ENCODE results near the gene CTAG1A.
"Not testable (repeated sequence)": the region's sequence is repeated elsewhere in the genome, so short reads cannot be mapped to it uniquely, and the experiment has no call there.

CTAG1A gene

GRCh38 chrX:154620767-154621414 lies 36.0 kb downstream of the CTAG1A start:
- not testable (repeated sequence) for DNase-seq

DNA sequence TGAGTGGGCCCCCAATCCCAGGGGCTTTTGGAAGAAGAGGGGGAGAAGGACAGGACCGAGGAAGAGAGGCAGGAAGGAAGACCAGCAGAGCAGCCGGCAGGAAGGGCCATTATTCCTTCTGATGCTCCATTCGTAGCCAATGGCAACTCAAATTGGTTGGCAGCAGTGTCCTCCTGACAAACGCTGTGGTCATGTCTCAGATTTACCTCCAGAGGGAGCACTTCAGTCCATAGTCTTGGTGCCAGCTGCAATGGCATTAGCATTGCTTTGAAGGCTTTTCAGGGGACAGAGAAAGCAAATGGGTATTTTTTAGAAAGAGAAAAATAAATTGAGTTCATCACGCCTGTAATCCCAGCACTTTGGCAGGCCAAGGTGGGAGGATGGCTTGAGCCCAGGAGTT lies 44.0 kb downstream of the CTAG1A start:
- DNase-seq, result not testable (repeated sequence)

- not testable (repeated sequence) for DNase-seq
Observed at GRCh38 chrX:154630949-154631348, 46.0 kb downstream of the CTAG1A start.

DNA sequence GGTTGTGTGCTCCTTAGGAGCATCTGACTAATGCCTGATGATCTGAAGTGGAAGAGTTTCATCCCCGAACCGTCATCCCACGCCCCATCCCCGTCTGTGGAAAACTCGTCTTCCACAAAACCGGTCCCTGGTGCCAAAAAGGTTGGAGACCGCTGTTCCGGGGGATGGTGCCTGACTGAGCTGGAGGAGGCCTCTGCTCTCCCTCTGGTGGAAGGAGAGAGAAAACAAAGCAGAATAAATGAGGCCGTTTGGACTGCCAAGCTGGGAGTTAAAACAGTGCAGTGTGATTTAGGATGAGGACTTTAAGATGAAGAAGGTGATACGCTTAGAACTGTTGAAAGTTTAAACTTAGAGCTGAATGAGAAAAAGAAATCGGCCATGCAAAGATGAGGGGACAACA lies 48.7 kb downstream of the CTAG1A start:
- not testable (repeated sequence) for DNase-seq

Data from NCI-H1417 treated with DMSO at 0.1 percent for 48 hours (cell line).